ENCODE data around the gene ACCSL. TPM values are rescaled to one million over a fixed set of nuclear protein-coding genes. Genes with fewer than 3 reads are reported as not detected.

Gene ACCSL
- total RNA-seq, result not detected

GRCh38 chr11:44047931-44048431 is at the start of gene ACCSL:
TSS of gene ACCSL (plus strand) at chr11:44047981. CDS start at chr11:44048037, 56 bp downstream.
- Mint-ChIP-seq H3K36me3 (ENCODE audit: low read depth) (no peaks in the 10 kb centered on the region), H3K9me3 (no peaks in the 10 kb centered on the region), H3K4me1 (no peaks in the 10 kb centered on the region), H3K27me3 (peaks cover 1% of the 10 kb centered on the region), H3K4me3 (no peak within 1 kb of the TSS), H3K27ac (no peak within 1 kb of the TSS)
- ChIA-PET POLR2A (no interaction called here), CTCF (no interaction called here)
- no peak for DNase-seq

- DNase-seq, result no peak
- H3K9me3 Mint-ChIP-seq, result no peaks in the 10 kb centered on the region
- no peak overlapping the region for H3K4me3 Mint-ChIP-seq
- no peaks in the 10 kb centered on the region for H3K36me3 Mint-ChIP-seq (ENCODE audit: low read depth)
- POLR2A ChIA-PET, result no interaction called here
- H3K4me1 Mint-ChIP-seq, result no peaks in the 10 kb centered on the region
- CTCF ChIA-PET, result no interaction called here
- no peak overlapping the region for H3K27ac Mint-ChIP-seq
- peaks cover 6% of the 10 kb centered on the region for H3K27me3 Mint-ChIP-seq
Observed at GRCh38 chr11:43998308-43998707, 49.5 kb upstream of the ACCSL start.

GRCh38 chr11:44000731-44001130 is 47.0 kb upstream of the ACCSL start:
- ChIA-PET CTCF (no interaction called here), POLR2A (no interaction called here)
- DNase-seq, result no peak
- Mint-ChIP-seq H3K27ac (no peak overlapping the region), H3K9me3 (no peaks in the 10 kb centered on the region), H3K4me3 (no peak overlapping the region), H3K4me1 (no peaks in the 10 kb centered on the region), H3K27me3 (peaks cover 4% of the 10 kb centered on the region), H3K36me3 (ENCODE audit: low read depth) (no peaks in the 10 kb centered on the region)

GRCh38 chr11:44002191-44003093 is 45.3 kb upstream of the ACCSL start:
- no peak for DNase-seq
- CTCF ChIA-PET, result no interaction called here
- no peak overlapping the region for H3K4me3 Mint-ChIP-seq
- peaks cover under 1% of the 10 kb centered on the region for H3K27me3 Mint-ChIP-seq
- no peaks in the 10 kb centered on the region for H3K9me3 Mint-ChIP-seq
- H3K36me3 Mint-ChIP-seq (ENCODE audit: low read depth), result no peaks in the 10 kb centered on the region
- no peak overlapping the region for H3K27ac Mint-ChIP-seq
- POLR2A ChIA-PET, result no interaction called here
- H3K4me1 Mint-ChIP-seq, result no peaks in the 10 kb centered on the region

- no peak for DNase-seq
- ChIA-PET CTCF (interaction anchor here (0.7 kb wide), 1 partner anchor 146 kb away, joined by 3 read pairs; no protein-coding TSS in a partner anchor), POLR2A (no interaction called here)
- no peaks in the 10 kb centered on the region for H3K9me3 Mint-ChIP-seq
- H3K27ac Mint-ChIP-seq, result no peak overlapping the region
- no peaks in the 10 kb centered on the region for H3K4me1 Mint-ChIP-seq
- H3K27me3 Mint-ChIP-seq, result no peaks in the 10 kb centered on the region
- no peak overlapping the region for H3K4me3 Mint-ChIP-seq
- H3K36me3 Mint-ChIP-seq (ENCODE audit: low read depth), result no peaks in the 10 kb centered on the region
Observed at GRCh38 chr11:44003736-44004451, 43.9 kb upstream of the ACCSL start.

GRCh38 chr11:44004452-44005062 is 43.2 kb upstream of the ACCSL start:
- no peaks in the 10 kb centered on the region for H3K36me3 Mint-ChIP-seq (ENCODE audit: low read depth)
- no peak overlapping the region for H3K27ac Mint-ChIP-seq
- POLR2A ChIA-PET, result no interaction called here
- H3K4me3 Mint-ChIP-seq, result no peak overlapping the region
- no peak for DNase-seq
- CTCF ChIA-PET, result no interaction called here
- no peaks in the 10 kb centered on the region for H3K9me3 Mint-ChIP-seq
- H3K27me3 Mint-ChIP-seq, result no peaks in the 10 kb centered on the region
- no peaks in the 10 kb centered on the region for H3K4me1 Mint-ChIP-seq

- H3K27me3 Mint-ChIP-seq, result no peaks in the 10 kb centered on the region
- ChIA-PET POLR2A (no interaction called here), CTCF (no interaction called here)
- H3K4me1 Mint-ChIP-seq, result no peaks in the 10 kb centered on the region
- no peaks in the 10 kb centered on the region for H3K9me3 Mint-ChIP-seq
- no peak overlapping the region for H3K4me3 Mint-ChIP-seq
- no peaks in the 10 kb centered on the region for H3K36me3 Mint-ChIP-seq (ENCODE audit: low read depth)
- no peak for DNase-seq
- no peak overlapping the region for H3K27ac Mint-ChIP-seq
Observed at GRCh38 chr11:44005063-44005701, 42.6 kb upstream of the ACCSL start.

GRCh38 chr11:44005956-44006355 is 41.8 kb upstream of the ACCSL start:
- Mint-ChIP-seq H3K4me1 (no peaks in the 10 kb centered on the region), H3K9me3 (no peaks in the 10 kb centered on the region), H3K4me3 (no peak overlapping the region), H3K36me3 (ENCODE audit: low read depth) (no peaks in the 10 kb centered on the region), H3K27ac (no peak overlapping the region), H3K27me3 (peaks cover 2% of the 10 kb centered on the region)
- ChIA-PET POLR2A (no interaction called here), CTCF (interaction anchor here (1.3 kb wide), 1 partner anchor 13 kb away, joined by 3 read pairs; no protein-coding TSS in a partner anchor)
- DNase-seq, result no peak

- ChIA-PET POLR2A (no interaction called here), CTCF (interaction anchor here (1.3 kb wide), 1 partner anchor 14 kb away, joined by 3 read pairs; no protein-coding TSS in a partner anchor)
- no peaks in the 10 kb centered on the region for H3K36me3 Mint-ChIP-seq (ENCODE audit: low read depth)
- no peak overlapping the region for H3K27ac Mint-ChIP-seq
- no peaks in the 10 kb centered on the region for H3K9me3 Mint-ChIP-seq
- no peak for DNase-seq
- H3K4me1 Mint-ChIP-seq, result no peaks in the 10 kb centered on the region
- peaks cover 9% of the 10 kb centered on the region for H3K27me3 Mint-ChIP-seq
- H3K4me3 Mint-ChIP-seq, result no peak overlapping the region
Observed at GRCh38 chr11:44006917-44007361, 40.8 kb upstream of the ACCSL start.

GRCh38 chr11:44007481-44008087 is 40.2 kb upstream of the ACCSL start:
- no peaks in the 10 kb centered on the region for H3K9me3 Mint-ChIP-seq
- H3K27me3 Mint-ChIP-seq, result peaks cover 9% of the 10 kb centered on the region
- ChIA-PET POLR2A (no interaction called here), CTCF (no interaction called here)
- no peak overlapping the region for H3K4me3 Mint-ChIP-seq
- no peak overlapping the region for H3K27ac Mint-ChIP-seq
- no peaks in the 10 kb centered on the region for H3K36me3 Mint-ChIP-seq (ENCODE audit: low read depth)
- DNase-seq, result no peak
- H3K4me1 Mint-ChIP-seq, result no peaks in the 10 kb centered on the region

- DNase-seq, result no peak
- ChIA-PET POLR2A (no interaction called here), CTCF (no interaction called here)
- Mint-ChIP-seq H3K9me3 (no peaks in the 10 kb centered on the region), H3K4me1 (no peaks in the 10 kb centered on the region), H3K4me3 (no peak overlapping the region), H3K27ac (no peak overlapping the region), H3K36me3 (ENCODE audit: low read depth) (no peaks in the 10 kb centered on the region), H3K27me3 (peaks cover 11% of the 10 kb centered on the region)
Observed at GRCh38 chr11:44008088-44008501, 39.7 kb upstream of the ACCSL start.

GRCh38 chr11:44008698-44009097 is 39.1 kb upstream of the ACCSL start:
- Mint-ChIP-seq H3K9me3 (no peaks in the 10 kb centered on the region), H3K4me1 (no peaks in the 10 kb centered on the region), H3K36me3 (ENCODE audit: low read depth) (no peaks in the 10 kb centered on the region), H3K27ac (no peak overlapping the region), H3K27me3 (peaks cover 11% of the 10 kb centered on the region), H3K4me3 (no peak overlapping the region)
- no peak for DNase-seq
- ChIA-PET POLR2A (no interaction called here), CTCF (no interaction called here)
